Stimulated activated CD4-positive, alpha-beta T cell treated with anti-CD3 and anti-CD28 coated beads, Interleukin-12 subunit alpha, Interleukin-12 subunit beta, amount 100 ng/mL, for 48 hours (primary cell): ENCODE measurements around the gene EIF4E.
A peak's percentile ranks its signal among the peaks of the same experiment; 100 is the strongest.
"Not testable (repeated sequence)": the region's sequence is repeated elsewhere in the genome, so short reads cannot be mapped to it uniquely, and the experiment has no call there.

ENCODE experiments used
- DNase-seq, 3 donors: peaks; one replicate each; pipeline ENCODE4 v3.0.0-alpha.2; 2020; ENCODE audit warnings: low read depth in 2 of 3, low spot score in 1 of 3

EIF4E gene

GRCh38 chr4:98928505-98929340 lies at the start of gene EIF4E:
Gene EIF4E, minus strand, starts transcription at chr4:98929133. Its CDS starts 21 bp downstream, at chr4:98929112.
- peak; percentile 89 to 95 (median 94) for DNase-seq

GRCh38 chr4:98977557-98977956 lies 48.6 kb upstream of the EIF4E start:
- DNase-seq = no peak

GRCh38 chr4:98976716-98977115 lies 47.8 kb upstream of the EIF4E start:
- DNase-seq = no peak

- DNase-seq = no peak
Observed at GRCh38 chr4:98969878-98970785, 41.2 kb upstream of the EIF4E start.

GRCh38 chr4:98967786-98968329 lies 38.9 kb upstream of the EIF4E start:
- DNase-seq = no peak

- DNase-seq = no peak
Observed at GRCh38 chr4:98966926-98967325, 38.0 kb upstream of the EIF4E start.

GRCh38 chr4:98963538-98964433 lies 34.9 kb upstream of the EIF4E start:
- no peak for DNase-seq

GRCh38 chr4:98961770-98962169 lies 32.8 kb upstream of the EIF4E start:
- no peak for DNase-seq

- DNase-seq = no peak
Observed at GRCh38 chr4:98959411-98959810, 30.5 kb upstream of the EIF4E start.

- no peak for DNase-seq
Observed at GRCh38 chr4:98958065-98958464, 29.1 kb upstream of the EIF4E start.

GRCh38 chr4:98955229-98955628 lies 26.3 kb upstream of the EIF4E start:
- no peak for DNase-seq

- DNase-seq = no peak
Observed at GRCh38 chr4:98951710-98952109, 22.8 kb upstream of the EIF4E start.

- DNase-seq = no peak
Observed at GRCh38 chr4:98950925-98951324, 22.0 kb upstream of the EIF4E start.

GRCh38 chr4:98946359-98946758 lies 17.4 kb upstream of the EIF4E start:
- DNase-seq = no peak

GRCh38 chr4:98945297-98945850 lies 16.4 kb upstream of the EIF4E start:
- DNase-seq = no peak

- no peak for DNase-seq
Observed at GRCh38 chr4:98939892-98940298, 11.0 kb upstream of the EIF4E start.

- no peak for DNase-seq
Observed at GRCh38 chr4:98939438-98939837, 10.5 kb upstream of the EIF4E start.

- DNase-seq = no peak
Observed at GRCh38 chr4:98937986-98938720, 9.2 kb upstream of the EIF4E start.

GRCh38 chr4:98935633-98936032 lies 6.7 kb upstream of the EIF4E start:
- DNase-seq = no peak

GRCh38 chr4:98934851-98935250 lies 5.9 kb upstream of the EIF4E start:
- not testable (repeated sequence) for DNase-seq
